HG03135 (cell line): ENCODE results near the gene SULT2B1.

Source experiments
- ATAC-seq: cut with Tn5 transposase; IDR thresholded peaks from one replicate; pipeline ENCODE4 v1.9.1; 2021; ENCODE audit warnings: mild to moderate bottlenecking, moderate library complexity; ENCODE audit not compliant: unreplicated experiment

Gene SULT2B1

GRCh38 chr19:48646722-48647216, 94.8 kb downstream of the SULT2B1 start:
- no peak for ATAC-seq

GRCh38 chr19:48648134-48648533, 96.2 kb downstream of the SULT2B1 start:
- no peak for ATAC-seq
